LHCN-M2 (cell line): Measurements from ENCODE around the gene TES. TPM values are rescaled to one million over a fixed set of nuclear protein-coding genes. Genes with fewer than 3 reads are reported as not detected.

ENCODE experiments used
- DNase-seq: peaks from one replicate; pipeline ENCODE4 v3.0.0-alpha.2; 2012; ENCODE audit warnings: low read depth
- total RNA-seq: library from RNA; depleted of rRNA; stranded (reverse); fragments of >200 nt; gene quantifications from 2 replicates; pipeline ENCODE4 v1.2.3, GENCODE V29; 2014

Gene TES
- total RNA-seq, 1 experiment from 2014 or later, result 1.0 TPM

DNA sequence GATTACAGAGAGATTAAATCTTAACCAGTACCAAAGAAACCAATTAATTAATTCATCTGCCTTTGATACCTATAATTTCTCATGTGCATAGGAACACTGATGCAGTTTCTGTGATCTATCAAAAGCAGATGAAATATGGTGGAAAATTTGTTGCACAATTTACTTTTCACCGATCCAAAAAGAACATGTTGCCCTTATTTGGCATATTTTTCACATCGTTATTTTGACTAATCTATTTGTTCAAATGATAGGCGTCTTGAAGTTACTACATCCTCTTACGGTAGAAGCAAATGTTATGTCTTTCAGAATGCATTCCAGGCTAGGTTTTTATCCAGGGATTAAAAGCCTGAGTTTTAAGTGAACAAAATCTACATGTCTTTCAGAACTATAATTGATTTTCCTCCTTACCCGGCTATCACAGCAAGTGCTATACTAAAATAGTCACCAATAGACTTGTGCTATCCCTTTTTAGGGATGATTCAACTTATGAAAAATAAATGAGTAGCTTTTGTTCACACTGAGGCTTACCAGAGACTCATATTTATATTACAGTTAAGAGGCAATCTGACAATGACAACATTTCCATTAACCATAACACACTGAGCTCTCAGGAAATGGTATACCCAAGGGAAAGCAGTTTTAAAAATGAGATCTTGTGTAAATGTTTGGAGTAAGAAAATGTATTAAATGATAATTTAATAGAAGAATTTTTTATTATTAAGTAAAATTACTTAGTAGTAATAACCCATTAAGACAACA is 16.8 kb upstream of the TES start:
- DNase-seq, result no peak

GRCh38 chr7:116194115-116194514 is 16.2 kb upstream of the TES start:
- no peak for DNase-seq

- DNase-seq, result peak; percentile 59
Measured at GRCh38 chr7:116195451-116195850, 14.9 kb upstream of the TES start.

DNA sequence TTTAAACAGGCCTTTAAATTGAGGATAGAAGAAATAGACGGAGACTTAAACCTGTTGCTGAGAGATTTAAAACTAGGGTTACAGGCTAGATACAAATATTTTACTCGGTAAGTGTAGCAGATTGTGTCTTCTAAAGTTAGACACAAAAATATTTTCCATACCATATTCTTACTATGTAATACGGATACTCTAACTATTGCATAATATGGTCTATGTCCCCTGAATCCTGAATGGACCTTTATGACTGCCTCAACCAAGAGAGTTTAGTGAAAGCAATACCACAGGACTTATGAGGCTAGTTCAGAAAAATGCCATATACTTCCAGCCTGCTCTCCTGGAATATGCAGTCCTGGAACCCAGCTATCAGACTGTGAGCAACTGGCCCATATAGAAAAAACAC is 13.4 kb upstream of the TES start:
- DNase-seq, result no peak

- no peak for DNase-seq
Measured at GRCh38 chr7:116197360-116197759, 13.0 kb upstream of the TES start.

DNA sequence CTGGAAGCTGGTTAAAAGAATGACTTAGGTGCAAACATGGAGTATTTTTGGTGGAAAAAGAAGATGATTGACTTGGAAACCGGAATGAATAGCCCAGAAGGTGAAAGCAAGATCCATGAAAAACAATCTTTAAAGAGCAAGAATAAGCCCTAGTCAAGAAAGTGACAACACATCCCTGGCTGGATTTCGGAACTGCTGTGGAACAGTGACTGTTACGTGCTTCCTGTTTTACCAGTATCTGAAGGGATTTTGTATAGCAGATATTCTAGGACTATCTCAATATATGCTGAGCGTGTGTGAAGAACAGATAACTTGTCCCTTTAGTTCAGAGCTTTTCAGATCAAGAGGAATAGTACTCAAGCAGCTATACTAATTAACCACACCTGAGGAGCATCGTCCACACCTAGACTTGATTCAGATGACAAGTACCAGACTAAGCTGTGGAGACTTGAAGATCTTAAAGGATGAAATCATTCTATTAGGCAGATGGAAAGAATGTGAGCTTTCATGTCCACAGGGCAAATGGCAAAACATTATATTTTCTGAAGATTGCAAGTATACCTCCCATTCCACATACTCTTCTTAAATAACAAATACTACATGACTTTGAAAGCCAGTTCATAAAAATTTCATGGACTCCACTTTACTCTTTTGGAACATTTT is 11.5 kb upstream of the TES start:
- no peak for DNase-seq

GRCh38 chr7:116200963-116201362 is 9.4 kb upstream of the TES start:
- no peak for DNase-seq

GRCh38 chr7:116206141-116206540 is 4.2 kb upstream of the TES start:
- no peak for DNase-seq

- DNase-seq, result no peak
Measured at GRCh38 chr7:116208919-116209318, 1.4 kb upstream of the TES start.

DNA sequence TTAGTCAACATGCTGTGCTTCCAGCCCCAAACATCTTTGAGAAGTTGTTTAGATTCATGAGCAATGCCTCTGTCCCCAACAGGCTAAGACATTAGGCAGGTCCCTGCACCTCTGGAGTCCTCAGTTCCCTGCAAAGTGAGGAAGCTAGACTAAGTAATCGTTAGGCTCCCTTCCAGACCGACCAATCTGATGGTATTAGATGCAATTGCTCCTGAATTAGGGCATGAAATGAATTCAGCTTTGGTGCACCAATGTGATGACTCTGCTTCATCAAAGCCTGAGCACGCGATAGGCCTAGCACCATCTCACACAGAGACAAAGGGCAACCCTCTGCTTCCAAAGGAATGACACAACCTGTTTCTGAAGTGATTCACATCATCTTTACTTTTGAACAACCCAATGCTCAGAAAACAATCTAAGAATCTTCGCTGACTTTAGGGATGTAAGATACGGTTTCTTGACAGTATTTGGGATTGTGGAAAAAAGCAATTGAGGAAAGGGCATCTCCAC is 723 bp upstream of the TES start:
- no peak for DNase-seq

- DNase-seq, result peak; percentile 74
Measured at GRCh38 chr7:116211006-116211912, 920 bp downstream of the TES start.

- DNase-seq, result no peak
Measured at GRCh38 chr7:116211913-116212596, 1.7 kb downstream of the TES start.

GRCh38 chr7:116212869-116213268 is 2.5 kb downstream of the TES start:
- DNase-seq, result no peak

DNA sequence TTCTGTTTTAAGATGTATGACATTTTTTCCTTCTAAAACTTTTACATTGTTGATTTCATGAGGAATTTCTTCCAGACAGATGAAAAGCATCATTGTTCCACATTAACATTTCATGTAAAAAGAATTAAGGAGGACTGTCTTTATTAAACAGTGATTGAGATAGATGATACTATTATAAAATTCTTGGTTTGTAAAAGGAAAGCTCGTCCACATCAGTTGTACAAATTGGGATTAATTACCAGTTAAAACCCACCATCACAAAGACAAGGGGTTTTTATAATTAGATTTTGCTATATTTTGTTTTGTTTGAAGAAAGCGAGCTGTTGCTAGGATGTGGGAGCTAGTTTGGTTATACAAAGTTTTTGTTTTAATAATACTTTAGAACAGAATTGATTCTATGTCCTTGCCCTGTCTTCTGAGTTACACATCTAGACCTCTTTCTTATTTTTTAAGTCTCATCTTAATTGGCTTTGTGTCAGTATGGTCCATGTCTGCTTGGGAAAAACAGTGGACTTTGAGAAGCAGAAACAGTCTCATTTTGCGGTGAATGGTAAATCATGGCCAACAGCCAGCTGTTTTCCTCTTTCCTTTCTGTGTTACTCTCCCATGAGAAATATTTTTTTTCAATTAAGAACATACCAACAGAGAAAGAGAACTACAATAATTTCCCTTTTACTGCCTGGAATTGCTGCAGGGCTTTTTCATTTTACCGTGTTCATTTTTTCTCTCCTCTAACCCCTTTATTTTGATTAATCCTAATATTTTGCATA is 3.2 kb downstream of the TES start:
- DNase-seq, result no peak

GRCh38 chr7:116214921-116215320 is 4.6 kb downstream of the TES start:
- DNase-seq, result no peak

GRCh38 chr7:116215551-116215950 is 5.2 kb downstream of the TES start:
- DNase-seq, result no peak

DNA sequence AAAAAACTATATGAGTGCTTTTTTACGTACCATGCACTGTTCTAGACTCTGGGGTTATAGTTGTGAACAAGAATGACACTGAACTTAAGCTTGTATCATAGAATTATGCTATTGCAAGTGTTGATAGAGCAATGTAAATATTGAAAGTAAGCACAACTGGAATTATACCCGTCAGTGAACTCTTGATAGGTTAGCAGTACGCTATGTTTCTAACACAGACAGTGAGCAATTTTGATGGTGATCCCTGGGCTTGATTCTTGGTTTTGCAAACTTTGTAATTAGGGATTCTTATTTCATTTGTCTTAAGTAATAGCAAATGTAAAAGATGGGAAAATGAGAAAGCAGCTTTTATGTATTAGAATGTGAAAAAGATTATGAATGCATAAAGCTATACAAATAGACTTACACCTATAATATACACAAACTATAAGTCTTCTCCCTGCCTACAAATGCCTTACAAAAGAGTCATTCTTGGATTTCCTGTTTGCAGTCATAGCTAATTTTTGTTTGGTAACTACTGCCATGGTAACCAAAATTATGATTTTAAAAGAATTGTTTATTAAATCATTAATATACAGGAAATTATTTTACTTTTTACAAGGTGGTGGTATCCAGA is 6.7 kb downstream of the TES start:
- DNase-seq, result no peak

GRCh38 chr7:116218051-116218645 is 7.8 kb downstream of the TES start:
- peak; percentile 90 for DNase-seq

DNA sequence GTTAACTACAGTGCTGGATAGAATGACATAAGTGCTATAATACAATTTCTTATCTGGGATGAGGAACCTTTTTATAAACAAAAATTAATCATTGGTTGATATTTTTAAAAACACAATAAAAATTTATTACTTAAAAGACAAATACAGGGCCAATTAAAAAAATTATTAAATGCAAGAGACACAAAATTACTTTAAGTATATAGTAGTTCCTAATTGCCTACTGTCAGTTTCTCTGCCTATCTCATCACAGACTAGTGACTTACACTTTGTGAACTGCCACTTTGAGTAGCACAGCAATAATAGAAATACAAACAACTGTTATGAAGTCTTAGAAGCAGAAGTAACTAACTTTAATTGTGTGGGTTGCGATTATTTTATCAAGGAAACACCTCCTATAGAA is 8.4 kb downstream of the TES start:
- DNase-seq, result no peak

GRCh38 chr7:116219288-116219687 is 8.9 kb downstream of the TES start:
- DNase-seq, result no peak
